HepG2 (cell line): ENCODE data around the gene SNCAIP. TPM values are rescaled to one million over a fixed set of nuclear protein-coding genes. Genes with fewer than 3 reads are reported as not detected.

ENCODE experiments used
- ATAC-seq: fragments of 200-7000 bp; cut with Tn5 transposase; 3 replicates; pipeline ENCODE4 v1.9.1; 2020; ENCODE audit warnings: mild to moderate bottlenecking, moderate library complexity
- BruUV-seq: library from RNA; stranded (reverse); fragments of 400-500 nt; replicated peaks from 2 replicates; lab custom pipeline; 2021; lab: Mats Ljungman, UMichigan
- CTCF ChIA-PET: fragments of 300-600 bp; formaldehyde crosslinking; extraction: SDS; loops from one replicate; lab custom pipeline; 2021; ENCODE audit warnings: low total read pairs, inconsistent platforms, low intra/inter-chr PET ratio; lab: Yijun Ruan, JAX
- POLR2A ChIA-PET: fragments of 350-600 bp; sonication (Branson Sonifier 250); formaldehyde crosslinking; loops from one replicate; lab custom pipeline; 2020; ENCODE audit warnings: antibody characterized with exemption, inconsistent platforms; lab: Yijun Ruan, JAX
- DNase-seq: peaks from one replicate; pipeline ENCODE4 v3.0.0-alpha.2; 2015; ENCODE audit warnings: low spot score
- FAIRE-seq: peaks from 3 replicates; lab custom pipeline; 2011; peaks lifted over from hg19 to GRCh38; lab: Jason Lieb, UNC
- H2AFZ ChIP-seq: one replicate; pipeline ENCODE4 v1.6.1; 2011; ENCODE audit warnings: low read length, inconsistent platforms
- H3K27ac ChIP-seq: fragments of 300-600 bp; 3 replicates; pipeline ENCODE4 v1.8.0; 2011; ENCODE audit warnings: mixed run types, mild to moderate bottlenecking, mixed read lengths, low read length, inconsistent platforms; ENCODE audit not compliant: insufficient read depth; ENCODE audit errors: extremely low read length
- H3K27me3 ChIP-seq, 2 experiments: fragments of 200-600 bp in 1 of 2; 2 replicates in 1 of 2; 3 replicates in 1 of 2; pipeline versions ENCODE4 v1.6.0 to v1.8.0; 2011; ENCODE audit warnings: low read length in 2 of 2, mild to moderate bottlenecking in 2 of 2, moderate library complexity in 2 of 2, inconsistent platforms in 1 of 2; ENCODE audit not compliant: insufficient read depth in 2 of 2, control insufficient read depth in 1 of 2
- H3K36me3 ChIP-seq, 2 experiments: fragments of 200-600 bp in 1 of 2; replicated peaks in 1 of 2; 2 replicates in 1 of 2; 3 replicates in 1 of 2; pipeline versions ENCODE4 v1.5.1 to v1.8.0; 2011; ENCODE audit warnings: low read length in 2 of 2, inconsistent platforms in 1 of 2; ENCODE audit not compliant: insufficient read depth in 2 of 2, control insufficient read depth in 1 of 2
- H3K4me1 ChIP-seq: 2 replicates; pipeline ENCODE4 v1.5.1; 2012; ENCODE audit warnings: low read length, inconsistent platforms; ENCODE audit not compliant: insufficient read depth
- H3K4me2 ChIP-seq: 2 replicates; pipeline ENCODE4 v1.6.0; 2011; ENCODE audit warnings: low read depth, low read length, inconsistent platforms
- H3K4me3 ChIP-seq, 3 experiments: fragments of 200-600 bp in 1 of 3; sonication (generic), shearing (Covaris generic) in 1 of 3; replicated peaks in 1 of 3; 2 replicates each; pipeline ENCODE4 v1.5.1; 2011 to 2016; ENCODE audit warnings: low read length in 3 of 3, inconsistent platforms in 2 of 3, low read depth in 2 of 3, mild to moderate bottlenecking in 2 of 3, control low read depth in 1 of 3, mixed read lengths in 1 of 3; ENCODE audit not compliant: insufficient read depth in 1 of 3
- H3K79me2 ChIP-seq: one replicate; pipeline ENCODE4 v1.6.1; 2011; ENCODE audit warnings: low read length, inconsistent platforms; ENCODE audit not compliant: insufficient read depth
- H3K9ac ChIP-seq: 2 replicates; pipeline ENCODE4 v1.6.0; 2011; ENCODE audit warnings: mild to moderate bottlenecking, low read depth, low read length, inconsistent platforms; ENCODE audit not compliant: insufficient read depth
- H3K9me3 ChIP-seq: 2 replicates; pipeline ENCODE4 v1.5.1; 2012; ENCODE audit warnings: mild to moderate bottlenecking, low read length
- H4K20me1 ChIP-seq: 2 replicates; pipeline ENCODE4 v1.6.0; 2011; ENCODE audit warnings: inconsistent platforms, mild to moderate bottlenecking, low read length, moderate library complexity; ENCODE audit not compliant: insufficient read depth
- EED ChIP-seq: sonication (generic); formaldehyde crosslinking; IDR thresholded peaks from 2 replicates; pipeline ENCODE4 v1.5.0; 2020; ENCODE audit warnings: mild to moderate bottlenecking, missing genetic modification reagents
- ELF4 ChIP-seq: sonication (generic); formaldehyde crosslinking; IDR thresholded peaks from 2 replicates; pipeline ENCODE4 v1.5.0; 2020; ENCODE audit warnings: missing genetic modification reagents, mild to moderate bottlenecking, moderate library complexity, borderline replicate concordance
- HOXD1 ChIP-seq: sonication (generic); formaldehyde crosslinking; IDR thresholded peaks from 2 replicates; pipeline ENCODE4 v1.5.0; 2020; ENCODE audit warnings: missing genetic modification reagents
- MAF1 ChIP-seq: sonication (generic); formaldehyde crosslinking; IDR thresholded peaks from 2 replicates; pipeline ENCODE4 v1.5.0; 2020; ENCODE audit warnings: missing genetic modification reagents, borderline replicate concordance
- RARA ChIP-seq: IDR thresholded peaks from 2 replicates; pipeline ENCODE4 v1.6.1; 2016; ENCODE audit warnings: missing genetic modification reagents, missing compliant biosample characterization
- REPIN1 ChIP-seq: sonication (generic); formaldehyde crosslinking; IDR thresholded peaks from 2 replicates; pipeline ENCODE4 v1.8.0; 2022; ENCODE audit warnings: missing genetic modification reagents, low read depth, mild to moderate bottlenecking, borderline replicate concordance
- ZMYM4 ChIP-seq: sonication (generic); formaldehyde crosslinking; IDR thresholded peaks from 2 replicates; pipeline ENCODE4 v1.8.1; 2023; ENCODE audit warnings: mild to moderate bottlenecking, missing genetic modification reagents
- ZNF382 ChIP-seq: sonication (generic); formaldehyde crosslinking; IDR thresholded peaks from 2 replicates; pipeline ENCODE4 v1.5.0; 2020; ENCODE audit warnings: missing genetic modification reagents, mild to moderate bottlenecking, borderline replicate concordance
- ZNF552 ChIP-seq: sonication (generic); formaldehyde crosslinking; IDR thresholded peaks from 2 replicates; pipeline ENCODE4 v1.9.0; 2022; ENCODE audit warnings: missing genetic modification reagents, mild to moderate bottlenecking, borderline replicate concordance
- ZNF569 ChIP-seq: sonication (generic); formaldehyde crosslinking; IDR thresholded peaks from 2 replicates; pipeline ENCODE4 v1.5.0; 2020; ENCODE audit warnings: mild to moderate bottlenecking, missing genetic modification reagents, moderate library complexity, borderline replicate concordance
- WGBS: methylation state at CpG from one replicate; pipeline ENCODE4 v1.1.6; 2017; ENCODE audit warnings: low lambda C conversion rate; 5-methylcytosine and 5-hydroxymethylcytosine counted together
- in situ Hi-C: cut with HindIII; loops from 2 replicates; pipeline ENCODE4 v1.10.0; 2017; ENCODE audit warnings: low pct_unique_long_range_greater_than_20kb; ENCODE audit not compliant: extremely low pct_ligation_motif_present
- intact Hi-C: fragments of 100-400 bp; cut with micrococcal nuclease; formaldehyde crosslinking; loops from one replicate; pipeline ENCODE4 v1.10.0; 2022; ENCODE audit not compliant: unreplicated experiment
- polyA plus RNA-seq, 8 experiments: library from polyadenylated mRNA; depleted of rRNA in 3 of 8; stranded (reverse) in 7 of 8; unstranded in 1 of 8; fragments of >200 nt; fragmentation: Illumina TruSeq in 4 of 8; extraction: Trizol in 4 of 8; gene quantifications; 2 replicates each; pipeline versions ENCODE4 v1.2.1 to v1.2.3, GENCODE V29; 2011 to 2016; ENCODE audit warnings: low read depth in 4 of 8, missing spikeins in 1 of 8, mixed read lengths in 1 of 8; ENCODE audit not compliant: insufficient read depth in 1 of 8
- total RNA-seq, 5 experiments: library from RNA; depleted of rRNA; stranded (reverse); fragments of >200 nt; fragmentation: Illumina TruSeq; extraction: Trizol; gene quantifications; 2 replicates each; pipeline ENCODE4 v1.2.3, GENCODE V29; 2016; ENCODE audit warnings: low read depth in 1 of 5
- TF ChIP-seq, protein P1 (sequence below): sonication (generic); formaldehyde crosslinking; IDR thresholded peaks from 2 replicates; pipeline ENCODE4 v1.5.1; 2020; ENCODE audit warnings: missing genetic modification reagents, mild to moderate bottlenecking, borderline replicate concordance
- TF ChIP-seq, protein P2 (sequence below): sonication (generic); formaldehyde crosslinking; IDR thresholded peaks from 2 replicates; pipeline ENCODE4 v1.4.0; 2020; ENCODE audit warnings: missing genetic modification reagents

Gene SNCAIP
- total and polyA plus RNA-seq, 2 of the 13 experiments (the other 11 are each of a cell fraction or from before 2014, with no cell fraction given): not detected

DNA sequence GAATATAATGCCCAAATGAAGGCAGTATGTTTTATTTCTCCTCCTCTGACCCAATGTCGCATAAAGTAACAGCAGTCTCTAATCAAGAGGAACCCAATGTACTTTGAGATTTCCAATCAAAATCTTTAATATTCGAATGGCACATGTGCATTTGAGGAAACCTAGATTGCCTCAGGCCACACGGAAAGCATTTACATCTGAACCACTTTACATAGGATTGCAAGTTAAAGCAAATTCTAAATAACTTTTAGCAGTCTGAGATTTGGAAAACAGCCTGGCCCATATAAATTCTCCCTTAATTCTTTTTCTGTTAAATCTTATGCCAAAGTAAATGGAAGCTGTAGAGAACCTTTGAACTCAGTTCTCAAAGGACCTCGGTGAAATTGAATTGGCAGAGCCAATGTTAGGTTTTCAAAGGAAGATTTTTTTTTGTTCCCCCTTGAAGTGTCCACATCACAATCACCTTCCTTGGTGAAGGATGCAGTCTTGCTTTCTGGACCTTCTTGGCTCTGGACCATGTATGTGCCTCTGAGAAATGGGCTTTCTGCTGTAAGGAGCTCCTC, 57.3 kb downstream of the SNCAIP start:
- CTCF ChIA-PET: no interaction called here
- no peak for FAIRE-seq
- no peak for ATAC-seq
- DNase-seq: no peak
- Histone ChIP-seq H3K9me3 (no peaks in the 10 kb centered on the region), H3K4me2 (no peak overlapping the region), H3K79me2 (no peaks in the 10 kb centered on the region), H3K4me1 (no peaks in the 10 kb centered on the region)
- intact Hi-C loops: no loop called here
- TF ChIP-seq REPIN1 (CRISPR knock-in tag) (no peak), MAF1 (CRISPR knock-in tag) (no peak), HOXD1 (no peak), ZNF382 (CRISPR knock-in tag) (no peak), RARA (CRISPR knock-in tag) (no peak)
- TF ChIP-seq, all 625 proteins: peak for 0
- WGBS: 26% methylated on average over 4 of the region's 4 CpGs
- BruUV-seq: no TSS peak
- no peak overlapping the region for H3K9ac ChIP-seq
- H4K20me1 ChIP-seq: no peaks in the 10 kb centered on the region
- no peak overlapping the region for H3K4me3 ChIP-seq
- no peaks in the 10 kb centered on the region for H3K27me3 ChIP-seq
- no peak overlapping the region for H3K27ac ChIP-seq
- H2AFZ ChIP-seq: no peak overlapping the region
- H3K36me3 ChIP-seq: no peaks in the 10 kb centered on the region
- in situ Hi-C loops: no loop called here
- POLR2A ChIA-PET: no interaction called here

DNA sequence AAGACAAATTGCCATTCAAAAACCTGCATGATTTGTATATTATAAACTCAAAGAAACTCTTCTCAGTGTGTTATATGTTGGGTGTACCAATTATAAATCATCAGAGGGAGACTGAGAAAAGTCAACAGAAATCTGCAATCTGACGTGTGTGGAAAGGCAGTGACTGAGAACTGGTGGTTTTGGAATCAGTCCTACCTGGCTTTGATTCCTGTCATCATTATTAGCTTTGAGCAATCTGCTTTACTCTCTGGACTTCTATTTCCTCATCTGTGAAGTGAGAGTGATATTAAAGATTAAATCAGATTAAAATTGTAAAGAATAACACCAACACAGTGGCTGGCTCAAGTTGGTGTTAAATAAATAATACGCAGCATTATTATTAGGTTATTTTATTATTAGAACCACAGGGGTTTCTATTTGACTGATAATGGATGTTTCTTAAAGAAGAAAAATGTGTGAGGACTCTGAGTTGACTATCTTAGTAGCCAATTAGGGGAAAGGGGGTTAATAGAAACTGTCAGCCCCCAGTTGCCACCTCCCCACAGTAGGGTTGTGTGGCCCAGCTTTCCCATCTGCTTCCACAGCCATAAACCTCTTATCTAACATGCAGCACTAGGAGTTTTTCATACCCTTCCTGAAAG, 59.6 kb downstream of the SNCAIP start:
- Histone ChIP-seq H2AFZ (no peak overlapping the region), H3K4me2 (no peak overlapping the region), H3K27me3 (no peaks in the 10 kb centered on the region), H3K4me1 (no peaks in the 10 kb centered on the region), H3K27ac (no peak overlapping the region), H3K79me2 (no peaks in the 10 kb centered on the region), H3K36me3 (no peaks in the 10 kb centered on the region), H3K9me3 (no peaks in the 10 kb centered on the region), H3K9ac (no peak overlapping the region), H3K4me3 (no peak overlapping the region), H4K20me1 (no peaks in the 10 kb centered on the region)
- CTCF ChIA-PET: no interaction called here
- WGBS: 21% methylated on average over 2 of the region's 2 CpGs
- in situ Hi-C loops: no loop called here
- FAIRE-seq: no peak
- no TSS peak for BruUV-seq
- intact Hi-C loops: no loop called here
- DNase-seq: no peak
- POLR2A ChIA-PET: no interaction called here
- ATAC-seq: no peak
- TF ChIP-seq EED (no peak), ZMYM4 (CRISPR knock-in tag) (no peak), ZNF569 (CRISPR knock-in tag) (no peak), ZNF552 (CRISPR knock-in tag) (no peak), ELF4 (CRISPR knock-in tag) (no peak)
- TF ChIP-seq, protein P1, sequence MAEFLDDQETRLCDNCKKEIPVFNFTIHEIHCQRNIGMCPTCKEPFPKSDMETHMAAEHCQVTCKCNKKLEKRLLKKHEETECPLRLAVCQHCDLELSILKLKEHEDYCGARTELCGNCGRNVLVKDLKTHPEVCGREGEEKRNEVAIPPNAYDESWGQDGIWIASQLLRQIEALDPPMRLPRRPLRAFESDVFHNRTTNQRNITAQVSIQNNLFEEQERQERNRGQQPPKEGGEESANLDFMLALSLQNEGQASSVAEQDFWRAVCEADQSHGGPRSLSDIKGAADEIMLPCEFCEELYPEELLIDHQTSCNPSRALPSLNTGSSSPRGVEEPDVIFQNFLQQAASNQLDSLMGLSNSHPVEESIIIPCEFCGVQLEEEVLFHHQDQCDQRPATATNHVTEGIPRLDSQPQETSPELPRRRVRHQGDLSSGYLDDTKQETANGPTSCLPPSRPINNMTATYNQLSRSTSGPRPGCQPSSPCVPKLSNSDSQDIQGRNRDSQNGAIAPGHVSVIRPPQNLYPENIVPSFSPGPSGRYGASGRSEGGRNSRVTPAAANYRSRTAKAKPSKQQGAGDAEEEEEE (CRISPR knock-in tag): no peak
- TF ChIP-seq, protein P2, sequence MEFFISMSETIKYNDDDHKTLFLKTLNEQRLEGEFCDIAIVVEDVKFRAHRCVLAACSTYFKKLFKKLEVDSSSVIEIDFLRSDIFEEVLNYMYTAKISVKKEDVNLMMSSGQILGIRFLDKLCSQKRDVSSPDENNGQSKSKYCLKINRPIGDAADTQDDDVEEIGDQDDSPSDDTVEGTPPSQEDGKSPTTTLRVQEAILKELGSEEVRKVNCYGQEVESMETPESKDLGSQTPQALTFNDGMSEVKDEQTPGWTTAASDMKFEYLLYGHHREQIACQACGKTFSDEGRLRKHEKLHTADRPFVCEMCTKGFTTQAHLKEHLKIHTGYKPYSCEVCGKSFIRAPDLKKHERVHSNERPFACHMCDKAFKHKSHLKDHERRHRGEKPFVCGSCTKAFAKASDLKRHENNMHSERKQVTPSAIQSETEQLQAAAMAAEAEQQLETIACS: no peak
